AG09309 (cell line): ENCODE data around the gene FNDC3B.

ENCODE experiments used
- DNase-seq: peaks from one replicate; pipeline ENCODE4 v3.0.0-alpha.2; 2010; ENCODE audit warnings: low read depth
- H3K4me3 ChIP-seq: 2 replicates; pipeline ENCODE4 v1.5.1; 2011; ENCODE audit warnings: mild to moderate bottlenecking, low read depth, low read length, moderate library complexity; ENCODE audit not compliant: control insufficient read depth
- CTCF ChIP-seq: IDR thresholded peaks from 2 replicates; pipeline ENCODE4 v1.5.1; 2011; ENCODE audit warnings: mild to moderate bottlenecking, low read depth, low read length, inconsistent platforms; ENCODE audit not compliant: insufficient read depth, control insufficient read depth; ENCODE audit errors: missing control alignments

The FNDC3B gene

GRCh38 chr3:172303181-172303580 lies 263.8 kb downstream of the FNDC3B start:
- H3K4me3 ChIP-seq, result no peak overlapping the region
- DNase-seq, result no peak
- no peak for TF ChIP-seq CTCF

- TF ChIP-seq CTCF, result no peak
- H3K4me3 ChIP-seq, result no peak overlapping the region
- no peak for DNase-seq
These were observed 264.7 kb downstream of the FNDC3B start for GRCh38 chr3:172303941-172304558.

GRCh38 chr3:172305552-172305951 lies 266.2 kb downstream of the FNDC3B start:
- no peak for TF ChIP-seq CTCF
- H3K4me3 ChIP-seq, result no peak overlapping the region
- no peak for DNase-seq

GRCh38 chr3:172305974-172306373 lies 266.6 kb downstream of the FNDC3B start:
- H3K4me3 ChIP-seq, result no peak overlapping the region
- no peak for TF ChIP-seq CTCF
- no peak for DNase-seq

- H3K4me3 ChIP-seq, result no peak overlapping the region
- DNase-seq, result no peak
- no peak for TF ChIP-seq CTCF
These were observed 267.8 kb downstream of the FNDC3B start for GRCh38 chr3:172307141-172307560.

- TF ChIP-seq CTCF, result no peak
- no peak overlapping the region for H3K4me3 ChIP-seq
- DNase-seq, result no peak
These were observed 269.7 kb downstream of the FNDC3B start for GRCh38 chr3:172309059-172309458.
